Tibial artery (tissue), 4 donors: ENCODE data around the gene HINFP.

ENCODE experiments used
- DNase-seq, 2 donors: peaks; one replicate each; pipeline ENCODE4 v3.0.0-alpha.2; 2019
- H3K27ac ChIP-seq, 2 donors: fragments of 200-600 bp; sonication (generic) in 1 of 2; 1 replicate in 1 of 2; 2 replicates in 1 of 2; pipeline ENCODE4 v1.5.1; 2018 to 2019; ENCODE audit warnings: mild to moderate bottlenecking in 1 of 2
- H3K27me3 ChIP-seq, 2 donors: fragments of 200-600 bp; sonication (generic) in 1 of 2; one replicate each; pipeline versions ENCODE4 v1.5.1 to v1.6.0; 2016 to 2019
- H3K36me3 ChIP-seq, 3 donors: fragments of 200-600 bp; sonication (generic) in 2 of 3; one replicate each; pipeline ENCODE4 v1.5.1; 2016 to 2019; ENCODE audit warnings: mild to moderate bottlenecking in 2 of 3
- H3K4me1 ChIP-seq, 4 donors: fragments of 200-600 bp; sonication (generic) in 2 of 4; 1 replicate in 3 of 4; 2 replicates in 1 of 4; pipeline ENCODE4 v1.5.1; 2016 to 2019
- H3K4me3 ChIP-seq, 2 donors: fragments of 200-600 bp; sonication (generic) in 1 of 2; 1 replicate in 1 of 2; 2 replicates in 1 of 2; pipeline ENCODE4 v1.5.1; 2018 to 2019; ENCODE audit warnings: mild to moderate bottlenecking in 2 of 2
- H3K9me3 ChIP-seq, 3 donors: fragments of 200-600 bp; sonication (generic) in 1 of 3; one replicate each; pipeline ENCODE4 v1.5.1; 2016 to 2019
- intact Hi-C: fragments of 100-400 bp; cut with DNase I; formaldehyde crosslinking; loops from one replicate; pipeline ENCODE4 v1.15.0; 2023; ENCODE audit warnings: low total_unique reads
- TF ChIP-seq, protein P1 (sequence below), 2 experiments: fragments of 200-600 bp in 1 of 2; fragments of 450-650 bp in 1 of 2; IDR thresholded peaks; one replicate each; pipeline ENCODE4 v1.5.1; 2017 to 2019; ENCODE audit warnings: antibody characterized with exemption in 2 of 2, mild to moderate bottlenecking in 1 of 2, moderate library complexity in 1 of 2

HINFP gene, protein sequence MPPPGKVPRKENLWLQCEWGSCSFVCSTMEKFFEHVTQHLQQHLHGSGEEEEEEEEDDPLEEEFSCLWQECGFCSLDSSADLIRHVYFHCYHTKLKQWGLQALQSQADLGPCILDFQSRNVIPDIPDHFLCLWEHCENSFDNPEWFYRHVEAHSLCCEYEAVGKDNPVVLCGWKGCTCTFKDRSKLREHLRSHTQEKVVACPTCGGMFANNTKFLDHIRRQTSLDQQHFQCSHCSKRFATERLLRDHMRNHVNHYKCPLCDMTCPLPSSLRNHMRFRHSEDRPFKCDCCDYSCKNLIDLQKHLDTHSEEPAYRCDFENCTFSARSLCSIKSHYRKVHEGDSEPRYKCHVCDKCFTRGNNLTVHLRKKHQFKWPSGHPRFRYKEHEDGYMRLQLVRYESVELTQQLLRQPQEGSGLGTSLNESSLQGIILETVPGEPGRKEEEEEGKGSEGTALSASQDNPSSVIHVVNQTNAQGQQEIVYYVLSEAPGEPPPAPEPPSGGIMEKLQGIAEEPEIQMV

DNA sequence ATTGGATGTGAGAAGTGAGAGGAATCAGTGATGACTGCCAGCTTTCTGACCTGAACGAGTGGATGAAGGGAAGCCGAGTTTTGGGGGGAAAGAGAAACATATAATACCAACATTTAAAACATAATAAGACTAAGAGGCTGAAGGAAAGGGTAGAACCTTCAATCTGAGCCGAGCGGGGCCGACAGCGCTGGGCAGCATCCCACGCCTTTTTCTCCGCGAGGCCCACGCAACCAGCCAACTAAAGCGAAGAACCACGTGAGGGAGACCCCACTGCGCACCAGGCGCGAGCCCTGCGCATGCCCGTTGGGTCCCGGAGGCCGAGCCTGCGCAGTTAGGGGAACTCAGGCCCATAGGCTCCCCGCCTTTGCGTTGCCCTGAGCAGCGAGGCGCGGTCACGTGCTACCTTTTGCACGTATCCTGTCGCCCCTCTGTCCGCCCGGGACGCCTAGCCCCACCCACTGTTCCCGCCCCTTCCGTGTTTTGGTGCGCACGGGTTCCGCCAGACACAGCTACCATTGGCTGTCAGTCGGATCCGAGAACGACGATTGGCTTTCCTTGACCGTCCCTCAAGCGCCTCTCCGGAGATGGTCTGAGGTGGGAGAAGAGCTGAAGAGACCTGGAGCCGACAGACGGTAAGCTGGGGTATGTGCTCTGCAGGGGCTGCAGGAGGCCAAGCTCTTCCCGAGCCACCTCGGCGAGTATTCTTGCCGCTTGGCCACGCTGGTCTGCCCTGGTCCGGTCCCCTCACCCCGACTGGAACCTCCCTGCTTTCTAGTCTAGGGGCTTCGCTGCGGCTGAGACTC is at the start of gene HINFP:
TSS of gene HINFP (plus strand) at position 573 of the 803 bp plus-strand sequence. CDS start 5,365 bp downstream, outside the sequence.
- intact Hi-C loops, result no loop called here
- Histone ChIP-seq H3K4me1 (peaks cover 0 to 22% (median 13%) of the 10 kb centered on the region in 4 donors), H3K27me3 (no peaks in the 10 kb centered on the region), H3K9me3 (no peaks in the 10 kb centered on the region), H3K27ac (peak within 1 kb of the TSS; percentile 80 to 84), H3K36me3 (peaks cover 0 to 38% (median 20%) of the 10 kb centered on the region in 3 donors), H3K4me3 (peak within 1 kb of the TSS; percentile 85 to 90)
- DNase-seq, result peak; percentile 100
- TF ChIP-seq, protein P1, sequence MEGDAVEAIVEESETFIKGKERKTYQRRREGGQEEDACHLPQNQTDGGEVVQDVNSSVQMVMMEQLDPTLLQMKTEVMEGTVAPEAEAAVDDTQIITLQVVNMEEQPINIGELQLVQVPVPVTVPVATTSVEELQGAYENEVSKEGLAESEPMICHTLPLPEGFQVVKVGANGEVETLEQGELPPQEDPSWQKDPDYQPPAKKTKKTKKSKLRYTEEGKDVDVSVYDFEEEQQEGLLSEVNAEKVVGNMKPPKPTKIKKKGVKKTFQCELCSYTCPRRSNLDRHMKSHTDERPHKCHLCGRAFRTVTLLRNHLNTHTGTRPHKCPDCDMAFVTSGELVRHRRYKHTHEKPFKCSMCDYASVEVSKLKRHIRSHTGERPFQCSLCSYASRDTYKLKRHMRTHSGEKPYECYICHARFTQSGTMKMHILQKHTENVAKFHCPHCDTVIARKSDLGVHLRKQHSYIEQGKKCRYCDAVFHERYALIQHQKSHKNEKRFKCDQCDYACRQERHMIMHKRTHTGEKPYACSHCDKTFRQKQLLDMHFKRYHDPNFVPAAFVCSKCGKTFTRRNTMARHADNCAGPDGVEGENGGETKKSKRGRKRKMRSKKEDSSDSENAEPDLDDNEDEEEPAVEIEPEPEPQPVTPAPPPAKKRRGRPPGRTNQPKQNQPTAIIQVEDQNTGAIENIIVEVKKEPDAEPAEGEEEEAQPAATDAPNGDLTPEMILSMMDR (IDR thresholded peaks at IDR 0.05), result no peak

- H3K27me3 ChIP-seq, result no peaks in the 10 kb centered on the region
- no peaks in the 10 kb centered on the region for H3K4me1 ChIP-seq
- intact Hi-C loops, result no loop called here
- peaks cover 80 to 100% (median 96%) of the 10 kb centered on the region in 3 donors for H3K36me3 ChIP-seq
- DNase-seq, result no peak
- no peak overlapping the region for H3K27ac ChIP-seq
- no peaks in the 10 kb centered on the region for H3K9me3 ChIP-seq
- TF ChIP-seq, protein P1 (IDR thresholded peaks at IDR 0.05), result no peak
- no peak overlapping the region for H3K4me3 ChIP-seq
Measured at GRCh38 chr11:119077839-119078238, 43.5 kb upstream of the HINFP start.

- Histone ChIP-seq H3K4me1 (no peaks in the 10 kb centered on the region), H3K27me3 (no peaks in the 10 kb centered on the region), H3K27ac (no peak overlapping the region), H3K36me3 (peaks cover 70 to 93% (median 86%) of the 10 kb centered on the region in 3 donors), H3K9me3 (no peaks in the 10 kb centered on the region), H3K4me3 (no peak overlapping the region)
- intact Hi-C loops, result no loop called here
- DNase-seq, result no peak
- TF ChIP-seq, protein P1 (IDR thresholded peaks at IDR 0.05), result no peak
Measured at GRCh38 chr11:119078675-119079420, 42.5 kb upstream of the HINFP start.

- TF ChIP-seq, protein P1 (IDR thresholded peaks at IDR 0.05), result no peak
- H3K27me3 ChIP-seq, result no peaks in the 10 kb centered on the region
- intact Hi-C loops, result no loop called here
- DNase-seq, result no peak
- H3K36me3 ChIP-seq, result peaks cover 46 to 63% (median 58%) of the 10 kb centered on the region in 3 donors
- peaks cover 5 to 15% (median 11%) of the 10 kb centered on the region in 4 donors for H3K4me1 ChIP-seq
- H3K4me3 ChIP-seq, result no peak overlapping the region
- no peaks in the 10 kb centered on the region for H3K9me3 ChIP-seq
- no peak overlapping the region for H3K27ac ChIP-seq
Measured at GRCh38 chr11:119081682-119082260, 39.6 kb upstream of the HINFP start.
